Activated CD8-positive, alpha-beta memory T cell treated with anti-CD3 and anti-CD28 coated beads, Interleukin-2, amount 10 ng/mL, durations not matched to agents 7 days and 5 days (primary cell): ENCODE results near the gene GRM3. TPM values are rescaled to one million over a fixed set of nuclear protein-coding genes. Genes with fewer than 3 reads are reported as not detected.

Experiments used
- ATAC-seq: fragments of 150-1000 bp; cut with Tn5 transposase; one replicate; pipeline ENCODE4 v1.10.0; 2021; ENCODE audit warnings: moderate library complexity
- CTCF ChIA-PET: fragments of 350-600 bp; sonication (Branson Sonifier 250); formaldehyde crosslinking; loops from one replicate; lab custom pipeline; 2021; ENCODE audit warnings: antibody characterized with exemption; lab: Charles Lee
- DNase-seq: peaks from one replicate; pipeline ENCODE4 v3.0.0-alpha.2; 2020
- H3K27ac Mint-ChIP-seq: one replicate; pipeline ENCODE4 v1.8.0; 2021; ENCODE audit warnings: mild to moderate bottlenecking, mixed read lengths
- H3K27me3 Mint-ChIP-seq: one replicate; pipeline ENCODE4 v1.8.0; 2021; ENCODE audit warnings: mixed read lengths
- H3K36me3 Mint-ChIP-seq: one replicate; pipeline ENCODE4 v1.8.0; 2021; ENCODE audit warnings: mild to moderate bottlenecking, mixed read lengths
- H3K4me1 Mint-ChIP-seq: one replicate; pipeline ENCODE4 v1.8.0; 2021; ENCODE audit warnings: mixed read lengths
- H3K4me3 Mint-ChIP-seq: one replicate; pipeline ENCODE4 v1.8.0; 2021; ENCODE audit warnings: mild to moderate bottlenecking, moderate library complexity, mixed read lengths
- H3K9me3 Mint-ChIP-seq: one replicate; pipeline ENCODE4 v1.8.0; 2022; ENCODE audit warnings: low read depth, mixed read lengths
- total RNA-seq, 2 experiments: library from RNA; stranded (reverse); gene quantifications; one replicate each; pipeline ENCODE4 v1.2.3, GENCODE V29; 2021

Gene GRM3
- total RNA-seq, 2 experiments from 2014 or later: not detected

DNA sequence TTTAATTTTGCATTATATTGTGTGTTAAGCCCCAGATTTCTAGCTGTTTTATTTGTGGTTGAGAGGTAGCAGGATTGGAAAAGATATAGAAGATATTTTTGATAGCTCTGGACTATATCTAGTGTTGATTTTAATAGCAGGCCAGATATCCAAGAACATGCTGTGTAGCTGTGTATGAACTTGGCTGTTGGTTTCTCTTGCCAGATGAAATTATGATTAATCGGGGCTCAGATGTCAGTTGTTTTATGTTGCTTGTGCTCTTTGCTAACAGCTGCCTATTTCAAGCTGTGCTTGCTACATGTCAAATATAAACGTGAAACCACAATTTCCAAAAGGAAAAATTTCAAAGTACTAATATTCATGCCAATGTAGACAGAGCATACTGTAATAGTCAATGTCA, 141.1 kb downstream of the GRM3 start:
- H3K27ac Mint-ChIP-seq: no peak overlapping the region

DNA sequence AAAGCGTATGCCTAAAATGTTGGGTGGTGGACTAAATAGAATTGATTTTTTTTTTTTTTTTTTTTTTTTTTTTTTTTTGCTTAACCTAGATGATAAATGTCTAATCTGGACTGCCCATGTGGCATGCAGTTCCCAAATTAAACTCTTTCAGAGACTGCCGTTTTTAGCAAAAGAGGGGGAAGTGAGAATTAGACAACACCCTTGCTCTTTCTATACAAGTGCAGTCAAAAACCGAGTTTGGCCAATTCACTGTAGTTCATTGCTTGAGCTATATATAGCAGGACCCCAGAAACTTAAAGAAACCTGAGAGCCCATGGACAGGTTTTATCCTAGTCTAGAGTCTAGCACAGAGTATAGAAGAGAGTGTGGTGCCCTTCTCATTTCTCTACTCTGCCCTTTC, 141.9 kb downstream of the GRM3 start:
- Mint-ChIP-seq H3K27ac (no peak overlapping the region), H3K27me3 (no peaks in the 10 kb centered on the region), H3K4me3 (no peak overlapping the region), H3K36me3 (no peaks in the 10 kb centered on the region), H3K4me1 (no peaks in the 10 kb centered on the region), H3K9me3 (no peaks in the 10 kb centered on the region)
- ATAC-seq (no peak), DNase-seq (no peak)
- CTCF ChIA-PET: no interaction called here

More for the DNA sequence above, 141.1 kb downstream of the GRM3 start:
- CTCF ChIA-PET: no interaction called here
- Mint-ChIP-seq H3K27me3 (no peaks in the 10 kb centered on the region), H3K36me3 (no peaks in the 10 kb centered on the region), H3K4me3 (no peak overlapping the region), H3K4me1 (no peaks in the 10 kb centered on the region), H3K9me3 (no peaks in the 10 kb centered on the region)
- DNase-seq: no peak
- no peak for ATAC-seq

- Mint-ChIP-seq H3K36me3 (no peaks in the 10 kb centered on the region), H3K4me3 (no peak overlapping the region), H3K9me3 (no peaks in the 10 kb centered on the region), H3K27ac (no peak overlapping the region), H3K27me3 (no peaks in the 10 kb centered on the region), H3K4me1 (no peaks in the 10 kb centered on the region)
- ATAC-seq (no peak), DNase-seq (no peak)
- CTCF ChIA-PET: no interaction called here
Measured at GRCh38 chr7:86786376-86786775, 142.7 kb downstream of the GRM3 start.

- H3K36me3 Mint-ChIP-seq: no peaks in the 10 kb centered on the region
- no peak overlapping the region for H3K4me3 Mint-ChIP-seq
- H3K4me1 Mint-ChIP-seq: no peaks in the 10 kb centered on the region
- no peak for ATAC-seq
- CTCF ChIA-PET: no interaction called here
- no peaks in the 10 kb centered on the region for H3K9me3 Mint-ChIP-seq
- DNase-seq: no peak
- no peak overlapping the region for H3K27ac Mint-ChIP-seq
- no peaks in the 10 kb centered on the region for H3K27me3 Mint-ChIP-seq
Measured at GRCh38 chr7:86788948-86789347, 145.2 kb downstream of the GRM3 start.

- no peak for DNase-seq
- no peaks in the 10 kb centered on the region for H3K36me3 Mint-ChIP-seq
- H3K4me1 Mint-ChIP-seq: no peaks in the 10 kb centered on the region
- no peak for ATAC-seq
- no peaks in the 10 kb centered on the region for H3K9me3 Mint-ChIP-seq
- CTCF ChIA-PET: no interaction called here
- no peak overlapping the region for H3K27ac Mint-ChIP-seq
- no peaks in the 10 kb centered on the region for H3K27me3 Mint-ChIP-seq
- H3K4me3 Mint-ChIP-seq: no peak overlapping the region
Measured at GRCh38 chr7:86790383-86790782, 146.7 kb downstream of the GRM3 start.

DNA sequence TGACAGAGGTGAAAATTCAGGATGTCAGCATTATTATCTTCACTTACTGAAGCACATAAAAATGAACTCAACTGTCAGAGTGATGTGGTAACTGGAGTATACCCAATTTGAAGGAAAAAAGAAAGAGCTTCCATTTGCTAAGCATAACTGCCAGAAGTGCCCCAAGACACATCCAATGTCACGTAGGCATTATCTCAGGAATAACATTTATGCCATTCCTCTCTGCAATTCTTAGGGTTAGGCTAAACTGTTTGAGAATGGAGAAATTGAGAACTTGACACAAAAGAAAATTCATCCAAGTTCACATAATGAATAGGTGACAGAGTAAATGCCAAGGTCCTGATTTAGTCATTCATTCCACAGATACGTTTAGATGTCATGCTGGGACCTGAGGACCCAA, 148.6 kb downstream of the GRM3 start:
- Mint-ChIP-seq H3K27ac (no peak overlapping the region), H3K36me3 (no peaks in the 10 kb centered on the region), H3K4me3 (no peak overlapping the region), H3K4me1 (no peaks in the 10 kb centered on the region), H3K27me3 (no peaks in the 10 kb centered on the region), H3K9me3 (no peaks in the 10 kb centered on the region)
- CTCF ChIA-PET: interaction anchor here (0.9 kb wide), 1 partner anchor 113 kb away, joined by 4 read pairs; no protein-coding TSS in a partner anchor
- ATAC-seq (no peak), DNase-seq (no peak)

- DNase-seq (no peak), ATAC-seq (no peak)
- no peaks in the 10 kb centered on the region for H3K27me3 Mint-ChIP-seq
- CTCF ChIA-PET: no interaction called here
- H3K36me3 Mint-ChIP-seq: no peaks in the 10 kb centered on the region
- no peak overlapping the region for H3K27ac Mint-ChIP-seq
- no peaks in the 10 kb centered on the region for H3K4me1 Mint-ChIP-seq
- no peak overlapping the region for H3K4me3 Mint-ChIP-seq
- no peaks in the 10 kb centered on the region for H3K9me3 Mint-ChIP-seq
Measured at GRCh38 chr7:86793136-86793535, 149.4 kb downstream of the GRM3 start.

GRCh38 chr7:86814661-86815379, 171.1 kb downstream of the GRM3 start:
- DNase-seq (no peak), ATAC-seq (no peak)
- H3K9me3 Mint-ChIP-seq: no peaks in the 10 kb centered on the region
- CTCF ChIA-PET: interaction anchor here (1.0 kb wide), 1 partner anchor 10 kb away, joined by 3 read pairs; no protein-coding TSS in a partner anchor
- H3K4me1 Mint-ChIP-seq: no peaks in the 10 kb centered on the region
- no peak overlapping the region for H3K27ac Mint-ChIP-seq
- no peaks in the 10 kb centered on the region for H3K27me3 Mint-ChIP-seq
- no peaks in the 10 kb centered on the region for H3K36me3 Mint-ChIP-seq
- no peak overlapping the region for H3K4me3 Mint-ChIP-seq

DNA sequence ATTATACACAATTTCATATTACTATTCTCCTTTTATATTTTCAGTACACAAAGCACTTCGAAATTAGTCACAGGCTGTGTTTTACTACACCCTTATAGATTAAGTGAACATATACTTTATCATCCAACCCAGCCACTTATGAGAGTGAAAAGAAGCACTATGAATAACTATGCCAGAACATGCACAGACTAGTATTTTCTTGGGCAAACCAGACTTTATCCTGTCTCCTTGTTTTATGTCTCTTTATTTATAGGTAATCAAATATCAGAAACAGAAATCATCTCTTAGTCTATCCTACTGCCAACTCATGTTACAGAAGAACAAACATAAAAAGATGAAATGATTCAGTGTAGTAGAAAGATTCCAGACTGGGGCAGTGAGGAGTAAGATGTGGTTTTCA, 171.8 kb downstream of the GRM3 start:
- no peaks in the 10 kb centered on the region for H3K9me3 Mint-ChIP-seq
- no peaks in the 10 kb centered on the region for H3K36me3 Mint-ChIP-seq
- H3K27me3 Mint-ChIP-seq: no peaks in the 10 kb centered on the region
- no peak for DNase-seq
- no peak overlapping the region for H3K27ac Mint-ChIP-seq
- no peak overlapping the region for H3K4me3 Mint-ChIP-seq
- H3K4me1 Mint-ChIP-seq: no peaks in the 10 kb centered on the region
- ATAC-seq: no peak
- CTCF ChIA-PET: interaction anchor here (1.0 kb wide), 1 partner anchor 10 kb away, joined by 3 read pairs; no protein-coding TSS in a partner anchor

DNA sequence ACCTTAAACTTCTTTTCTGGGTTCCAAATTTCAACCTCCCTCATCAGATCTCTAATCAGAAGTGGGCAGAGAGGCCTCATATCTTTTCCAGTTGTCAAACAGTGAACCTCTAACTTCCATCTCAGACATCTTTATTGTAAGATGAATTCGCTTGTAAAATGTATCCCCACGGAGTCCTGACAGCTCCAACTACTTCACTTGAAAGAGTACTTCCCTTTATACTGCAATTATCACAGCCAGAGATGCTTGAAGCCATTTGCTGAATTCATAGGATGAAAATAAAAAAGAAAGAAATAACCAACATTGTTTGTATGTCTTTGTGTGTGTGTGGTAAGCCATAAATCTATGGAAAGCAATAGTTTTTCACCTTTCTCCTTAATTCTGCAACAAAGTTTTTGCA, 175.2 kb downstream of the GRM3 start:
- H3K9me3 Mint-ChIP-seq: no peaks in the 10 kb centered on the region
- H3K27ac Mint-ChIP-seq: no peak overlapping the region
- H3K4me1 Mint-ChIP-seq: no peaks in the 10 kb centered on the region

GRCh38 chr7:86823769-86824168, 180.1 kb downstream of the GRM3 start:
- no peak for ATAC-seq

More for the DNA sequence above, 175.2 kb downstream of the GRM3 start:
- H3K4me3 Mint-ChIP-seq: no peak overlapping the region
- no peak for DNase-seq
- H3K27me3 Mint-ChIP-seq: no peaks in the 10 kb centered on the region
- CTCF ChIA-PET: no interaction called here
- ATAC-seq: no peak
- H3K36me3 Mint-ChIP-seq: no peaks in the 10 kb centered on the region

GRCh38 chr7:86825264-86825663, 181.6 kb downstream of the GRM3 start:
- Mint-ChIP-seq H3K4me3 (no peak overlapping the region), H3K9me3 (no peaks in the 10 kb centered on the region), H3K4me1 (no peaks in the 10 kb centered on the region), H3K36me3 (no peaks in the 10 kb centered on the region), H3K27me3 (no peaks in the 10 kb centered on the region), H3K27ac (no peak overlapping the region)
- ATAC-seq (no peak), DNase-seq (no peak)
- CTCF ChIA-PET: interaction anchor here (1.1 kb wide), 1 partner anchor 10 kb away, joined by 3 read pairs; no protein-coding TSS in a partner anchor

More at GRCh38 chr7:86823769-86824168, 180.1 kb downstream of the GRM3 start:
- no peaks in the 10 kb centered on the region for H3K27me3 Mint-ChIP-seq
- no peak for DNase-seq
- CTCF ChIA-PET: no interaction called here
- H3K4me3 Mint-ChIP-seq: no peak overlapping the region
- no peaks in the 10 kb centered on the region for H3K4me1 Mint-ChIP-seq
- no peaks in the 10 kb centered on the region for H3K36me3 Mint-ChIP-seq
- no peaks in the 10 kb centered on the region for H3K9me3 Mint-ChIP-seq
- H3K27ac Mint-ChIP-seq: no peak overlapping the region

GRCh38 chr7:86826948-86827347, 183.2 kb downstream of the GRM3 start:
- H3K4me1 Mint-ChIP-seq: no peaks in the 10 kb centered on the region
- no peaks in the 10 kb centered on the region for H3K36me3 Mint-ChIP-seq
- no peak for ATAC-seq

DNA sequence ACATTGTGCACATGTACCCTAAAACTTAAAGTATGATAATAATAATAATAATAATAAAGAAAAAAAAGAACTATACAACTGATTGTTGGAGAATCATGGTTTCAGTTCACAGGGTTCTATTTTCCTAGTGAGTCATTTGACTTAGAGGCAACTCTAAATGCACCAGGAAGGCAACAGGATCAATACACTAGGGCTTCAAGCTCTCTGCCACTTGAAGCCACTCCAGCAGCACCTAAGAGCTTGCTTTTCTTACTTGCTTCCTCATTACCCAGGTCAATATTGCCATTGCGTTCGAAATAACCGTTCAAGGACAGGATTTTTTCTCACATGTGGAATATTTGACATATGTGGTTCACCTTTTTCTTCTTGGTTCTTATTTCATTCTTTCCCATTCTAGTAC, 189.7 kb downstream of the GRM3 start:
- CTCF ChIA-PET: no interaction called here

More at GRCh38 chr7:86826948-86827347, 183.2 kb downstream of the GRM3 start:
- H3K27ac Mint-ChIP-seq: no peak overlapping the region
- no peaks in the 10 kb centered on the region for H3K27me3 Mint-ChIP-seq
- H3K4me3 Mint-ChIP-seq: no peak overlapping the region
- DNase-seq: no peak
- H3K9me3 Mint-ChIP-seq: no peaks in the 10 kb centered on the region
- CTCF ChIA-PET: no interaction called here

More for the DNA sequence above, 189.7 kb downstream of the GRM3 start:
- no peaks in the 10 kb centered on the region for H3K4me1 Mint-ChIP-seq
- no peak overlapping the region for H3K27ac Mint-ChIP-seq
- ATAC-seq (no peak), DNase-seq (no peak)
- no peaks in the 10 kb centered on the region for H3K9me3 Mint-ChIP-seq
- no peak overlapping the region for H3K4me3 Mint-ChIP-seq
- H3K36me3 Mint-ChIP-seq: no peaks in the 10 kb centered on the region
- H3K27me3 Mint-ChIP-seq: no peaks in the 10 kb centered on the region
